ES-I3 (cell line): Measurements from ENCODE around the gene SETD1A.
A peak's percentile ranks its signal among the peaks of the same experiment; 100 is the strongest.
"Not testable (repeated sequence)": the region's sequence is repeated elsewhere in the genome, so short reads cannot be mapped to it uniquely, and the experiment has no call there.

Experiments used
- H3K36me3 ChIP-seq: 2 replicates; pipeline ENCODE4 v1.6.1; 2013; ENCODE audit warnings: mild to moderate bottlenecking, low read length, control low read depth, moderate library complexity; ENCODE audit not compliant: insufficient read depth
- H3K4me1 ChIP-seq: 2 replicates; pipeline ENCODE4 v1.6.1; 2013; ENCODE audit warnings: mild to moderate bottlenecking, control low read depth, low read length; ENCODE audit not compliant: insufficient read depth
- H3K9ac ChIP-seq: 2 replicates; pipeline ENCODE4 v1.6.1; 2013; ENCODE audit warnings: low read depth, mild to moderate bottlenecking, low read length, moderate library complexity
- H3K9me3 ChIP-seq: 2 replicates; pipeline ENCODE4 v1.6.1; 2013; ENCODE audit warnings: mild to moderate bottlenecking, low read length, moderate library complexity; ENCODE audit not compliant: control insufficient read depth, insufficient read depth

Gene SETD1A

DNA sequence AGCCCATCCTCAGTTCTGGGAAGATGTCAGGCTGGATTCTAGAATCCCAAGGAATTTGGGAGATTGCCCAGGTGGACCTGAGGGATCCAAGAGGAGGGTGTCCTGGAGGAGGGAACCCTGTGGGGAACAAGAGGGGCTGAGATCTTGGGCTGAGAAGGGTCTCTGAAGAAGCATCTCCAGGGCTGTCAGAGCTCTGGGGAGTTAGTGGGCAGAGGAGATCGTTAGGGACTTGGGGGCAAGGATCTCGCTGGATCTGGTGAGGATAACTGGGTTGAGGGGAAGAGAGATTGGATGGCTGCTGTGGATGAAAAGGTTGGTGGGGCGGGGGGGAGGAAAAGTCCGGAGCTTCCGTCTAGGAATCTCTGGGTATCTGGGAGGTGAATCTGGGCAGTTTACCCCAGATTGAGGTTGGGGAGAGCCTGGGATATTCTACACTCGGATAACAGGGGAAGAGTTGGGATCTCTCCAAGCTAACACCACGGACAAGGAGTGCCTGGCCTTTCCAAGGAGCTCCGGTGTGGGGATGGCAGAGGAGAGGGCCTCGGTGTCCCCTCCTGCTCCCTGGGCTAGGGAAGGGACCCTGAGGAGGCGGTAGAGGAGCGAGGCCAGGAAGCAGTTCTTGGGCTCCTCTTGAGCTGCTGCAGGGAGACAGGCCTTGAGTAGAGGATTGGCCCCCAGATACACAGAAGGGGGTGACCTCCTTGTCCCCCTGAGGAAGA, 32.5 kb upstream of the SETD1A start:
- H3K9ac ChIP-seq: peak overlapping the region; percentile 49; the same call in 1 of the 2 replicates

GRCh38 chr16:30925632-30925987, 31.9 kb upstream of the SETD1A start:
- no peak overlapping the region for H3K9ac ChIP-seq
- H3K4me1 ChIP-seq: no peaks in the 10 kb centered on the region; the same call in 1 of the 2 replicates
- no peaks in the 10 kb centered on the region for H3K36me3 ChIP-seq
- no peaks in the 10 kb centered on the region for H3K9me3 ChIP-seq

More for the DNA sequence above, 32.5 kb upstream of the SETD1A start:
- Histone ChIP-seq H3K36me3 (no peaks in the 10 kb centered on the region), H3K9me3 (no peaks in the 10 kb centered on the region), H3K4me1 (no peaks in the 10 kb centered on the region; the same call in 1 of the 2 replicates)

- Histone ChIP-seq H3K36me3 (no peaks in the 10 kb centered on the region), H3K9ac (no peak overlapping the region), H3K9me3 (no peaks in the 10 kb centered on the region), H3K4me1 (no peaks in the 10 kb centered on the region; the same call in 1 of the 2 replicates)
Measured at GRCh38 chr16:30925995-30926811, 31.4 kb upstream of the SETD1A start.

DNA sequence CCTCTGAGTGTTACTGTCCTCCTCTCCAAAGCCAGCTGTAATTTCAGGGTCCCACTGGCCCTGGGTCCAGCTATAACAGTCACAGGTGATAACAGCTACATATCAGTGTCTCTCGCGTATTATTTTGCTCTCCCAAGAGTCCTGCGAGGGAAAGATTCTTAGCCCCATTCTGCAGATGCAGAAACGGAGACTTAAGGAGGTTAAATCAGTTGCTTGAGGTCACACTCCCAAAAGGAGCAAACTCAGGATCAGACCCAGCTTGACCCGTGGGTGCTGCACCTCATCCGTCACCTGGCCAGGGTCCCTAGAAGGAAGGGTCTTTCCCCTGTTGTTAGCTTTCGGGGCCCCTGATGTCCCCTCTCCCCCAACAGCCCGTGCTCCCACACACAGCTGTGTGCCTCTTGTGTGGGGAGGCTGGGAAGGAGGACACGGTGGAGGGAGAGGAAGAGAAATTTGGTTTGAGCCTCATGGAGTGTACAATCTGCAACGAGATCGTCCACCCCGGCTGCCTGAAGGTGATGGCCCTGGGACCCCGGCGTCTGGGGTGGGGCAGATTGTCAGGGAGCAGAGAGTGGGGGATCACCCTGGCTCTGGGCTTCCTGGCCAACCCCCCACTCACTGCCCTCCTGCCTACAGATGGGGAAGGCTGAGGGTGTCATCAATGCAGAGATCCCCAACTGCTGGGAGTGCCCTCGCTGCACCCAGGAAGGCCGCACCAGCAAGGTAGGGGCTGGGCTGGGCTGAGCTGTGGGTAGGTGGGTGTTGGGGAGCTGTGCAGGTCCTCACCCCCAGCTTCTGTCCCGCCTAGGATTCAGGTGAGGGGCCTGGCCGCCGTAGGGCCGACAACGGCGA, 30.4 kb upstream of the SETD1A start:
- H3K4me1 ChIP-seq: no peaks in the 10 kb centered on the region; the same call in 1 of the 2 replicates
- H3K36me3 ChIP-seq: no peaks in the 10 kb centered on the region
- no peak overlapping the region for H3K9ac ChIP-seq

GRCh38 chr16:30927789-30928378, 29.7 kb upstream of the SETD1A start:
- no peak overlapping the region for H3K9ac ChIP-seq

More for the DNA sequence above, 30.4 kb upstream of the SETD1A start:
- no peaks in the 10 kb centered on the region for H3K9me3 ChIP-seq

GRCh38 chr16:30928390-30928789, 29.2 kb upstream of the SETD1A start:
- Histone ChIP-seq H3K36me3 (no peaks in the 10 kb centered on the region), H3K9me3 (no peaks in the 10 kb centered on the region), H3K9ac (no peak overlapping the region), H3K4me1 (no peaks in the 10 kb centered on the region; the same call in 1 of the 2 replicates)

More at GRCh38 chr16:30927789-30928378, 29.7 kb upstream of the SETD1A start:
- H3K4me1 ChIP-seq: no peaks in the 10 kb centered on the region; the same call in 1 of the 2 replicates
- no peaks in the 10 kb centered on the region for H3K36me3 ChIP-seq
- H3K9me3 ChIP-seq: no peaks in the 10 kb centered on the region

GRCh38 chr16:30929167-30929566, 28.4 kb upstream of the SETD1A start:
- H3K36me3 ChIP-seq: no peaks in the 10 kb centered on the region
- no peaks in the 10 kb centered on the region; the same call in 1 of the 2 replicates for H3K4me1 ChIP-seq
- no peak overlapping the region for H3K9ac ChIP-seq
- no peaks in the 10 kb centered on the region for H3K9me3 ChIP-seq

DNA sequence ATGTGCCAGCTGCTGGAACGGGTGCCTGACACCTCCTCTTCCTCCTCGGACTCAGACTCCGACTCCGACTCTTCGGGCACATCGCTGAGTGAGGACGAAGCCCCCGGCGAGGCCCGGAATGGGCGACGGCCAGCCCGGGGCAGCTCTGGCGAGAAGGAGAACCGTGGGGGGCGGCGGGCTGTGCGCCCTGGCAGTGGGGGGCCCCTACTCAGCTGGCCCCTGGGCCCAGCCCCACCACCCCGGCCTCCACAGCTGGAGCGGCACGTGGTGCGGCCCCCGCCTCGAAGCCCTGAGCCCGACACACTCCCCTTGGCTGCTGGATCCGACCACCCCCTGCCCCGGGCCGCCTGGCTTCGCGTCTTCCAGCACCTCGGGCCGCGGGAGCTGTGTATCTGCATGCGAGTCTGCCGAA, 27.4 kb upstream of the SETD1A start:
- H3K9me3 ChIP-seq: no peaks in the 10 kb centered on the region
- H3K36me3 ChIP-seq: no peaks in the 10 kb centered on the region
- no peak overlapping the region for H3K9ac ChIP-seq
- no peaks in the 10 kb centered on the region; the same call in 1 of the 2 replicates for H3K4me1 ChIP-seq

- H3K9ac ChIP-seq: no peak overlapping the region
- H3K36me3 ChIP-seq: no peaks in the 10 kb centered on the region
- no peaks in the 10 kb centered on the region for H3K9me3 ChIP-seq
- no peaks in the 10 kb centered on the region; the same call in 1 of the 2 replicates for H3K4me1 ChIP-seq
Measured at GRCh38 chr16:30931068-30931650, 26.4 kb upstream of the SETD1A start.

GRCh38 chr16:30934827-30935557, 22.6 kb upstream of the SETD1A start:
- Histone ChIP-seq H3K9me3 (no peaks in the 10 kb centered on the region), H3K36me3 (no peaks in the 10 kb centered on the region), H3K4me1 (no peaks in the 10 kb centered on the region), H3K9ac (no peak overlapping the region)

DNA sequence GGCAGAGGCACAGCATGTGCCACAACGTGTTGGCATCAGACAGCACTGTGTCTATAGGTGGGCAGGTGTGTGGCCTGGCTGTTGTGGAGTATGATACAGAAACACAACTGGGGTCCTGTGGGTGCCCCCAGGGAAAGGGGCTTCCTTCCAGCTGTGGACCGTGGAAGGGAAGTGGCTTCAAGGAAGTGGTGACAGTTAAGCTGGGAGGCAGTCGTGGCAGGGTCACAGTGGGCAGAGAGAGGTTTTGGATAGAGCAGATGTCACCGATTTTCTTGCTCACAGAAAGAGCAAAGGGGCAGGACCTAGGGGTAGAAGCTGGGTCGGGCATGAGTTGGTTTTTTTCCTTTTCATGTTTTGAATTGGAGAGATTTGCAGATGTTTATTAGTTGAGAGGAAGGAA, 19.9 kb upstream of the SETD1A start:
- Histone ChIP-seq H3K9me3 (no peaks in the 10 kb centered on the region), H3K9ac (no peak overlapping the region), H3K36me3 (0 out of 2 replicates have a peak, but pooled peaks cover 3% of the 10 kb centered on the region), H3K4me1 (peaks cover 4% of the 10 kb centered on the region; the same call in 1 of the 2 replicates)

DNA sequence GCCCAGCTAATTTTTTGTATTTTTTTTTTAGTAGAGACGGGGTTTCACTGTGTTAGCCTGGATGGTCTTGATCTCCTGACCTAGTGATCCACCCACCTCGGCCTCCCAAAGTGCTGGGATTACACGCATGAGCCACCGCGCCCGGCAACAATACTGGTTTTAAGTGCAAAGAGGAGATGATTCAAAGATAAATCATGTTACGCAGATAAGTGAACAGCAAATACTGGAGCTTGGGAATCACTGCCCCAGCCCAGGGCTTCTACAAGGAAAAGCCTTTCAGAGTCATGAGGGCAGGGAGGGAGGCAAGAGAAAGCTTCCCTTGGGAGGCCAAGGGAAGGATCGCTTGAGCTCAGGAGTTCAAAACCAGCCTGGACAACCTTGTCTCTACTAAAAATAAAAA, 18.0 kb upstream of the SETD1A start:
- not testable (repeated sequence) for H3K9ac ChIP-seq, H3K36me3 ChIP-seq, H3K4me1 ChIP-seq, H3K9me3 ChIP-seq
